Measurements from ENCODE around the gene E2F6. TPM values are rescaled to one million over a fixed set of nuclear protein-coding genes. Genes with fewer than 3 reads are reported as not detected.
"Not testable (repeated sequence)": the region's sequence is repeated elsewhere in the genome, so short reads cannot be mapped to it uniquely, and the experiment has no call there.

The E2F6 gene
- total and polyA plus RNA-seq, 2 donors (not counting 3 experiments of a cell fraction or from before 2014, with no cell fraction given) = 7.9 to 15.7 TPM

GRCh38 chr2:11405599-11406266 is 60.2 kb downstream of the E2F6 start:
- intact Hi-C loops (cut with micrococcal nuclease) = no loop called here
- POLR2A ChIA-PET = no interaction called here
- Histone ChIP-seq H4K20me1 (replicated peaks; ENCODE audit: control insufficient read depth, extremely low read depth, insufficient read depth, low read length) (no peaks in the 10 kb centered on the region), H3K9me1 (replicated peaks; ENCODE audit: control insufficient read depth, extremely low read depth, insufficient read depth, low read length) (no peaks in the 10 kb centered on the region), H3K4me2 (ENCODE audit: insufficient read depth, low read length) (no peak overlapping the region), H3K27ac (ENCODE audit: insufficient read depth, low read depth, low read length) (no peak overlapping the region), H3K9me3 (replicated peaks; ENCODE audit: control insufficient read depth, insufficient read depth, low read length) (no peaks in the 10 kb centered on the region), H2AFZ (ENCODE audit: low read depth, low read length) (no peak overlapping the region), H3K4me3 (replicated peaks in 1 of 3; ENCODE audit: insufficient read depth in 1 of 3, low read depth in 1 of 3, low read length in 3 of 3) (no peak overlapping the region), H3K79me2 (ENCODE audit: control insufficient read depth, insufficient read depth, low read length) (no peaks in the 10 kb centered on the region), H3K4me1 (ENCODE audit: control insufficient read depth, extremely low read depth, insufficient read depth, low read length) (peaks cover 6% of the 10 kb centered on the region), H3K9ac (replicated peaks; ENCODE audit: extremely low read depth, insufficient read depth, low read length) (no peak overlapping the region), H3K36me3 (ENCODE audit: control insufficient read depth in 2 of 2, extremely low read depth in 1 of 2, insufficient read depth in 2 of 2, low read length in 2 of 2) (no peaks in the 10 kb centered on the region), H3K27me3 (ENCODE audit: control insufficient read depth in 2 of 2, insufficient read depth in 2 of 2, low read length in 2 of 2) (no peaks in the 10 kb centered on the region)
- no peak for DNase-seq (ENCODE audit: low read depth, low spot score)
- BruUV-seq (replicated peaks) = no TSS peak
- dilution Hi-C loops (cut with MboI; ENCODE audit: extremely low pct_ligation_motif_present, low sequenced_read_pairs) = no loop called here
- no peak for FAIRE-seq
- CTCF ChIA-PET = interaction anchor here (0.5 to 13.6 kb wide), 5 partner anchors 38 to 366 kb away, joined by 3 to 364 read pairs (median 6); a partner anchor contains a TSS
- TF ChIP-seq CTCF (IDR thresholded peaks at IDR 0.05; ENCODE audit: extremely low read depth in 1 of 2, insufficient read depth in 1 of 2, low read depth in 1 of 2, low read length in 2 of 2) (no peak), POLR2A (IDR thresholded peaks at IDR 0.05; ENCODE audit: low read depth, low read length) (no peak), MYC (IDR thresholded peaks at IDR 0.05; ENCODE audit: low read depth, low read length) (no peak), POLR2AphosphoS5 (IDR thresholded peaks at IDR 0.05; ENCODE audit: insufficient read depth, low read depth, low read length) (no peak), JUN (IDR thresholded peaks at IDR 0.05; ENCODE audit: borderline replicate concordance, insufficient read depth, insufficient read length, low read depth) (no peak), FOS (IDR thresholded peaks at IDR 0.05; ENCODE audit: borderline replicate concordance, insufficient read depth, low read length) (no peak), EZH2 (IDR thresholded peaks at IDR 0.05; ENCODE audit: borderline replicate concordance, low read depth, low read length, severe bottlenecking) (no peak), MAX (IDR thresholded peaks at IDR 0.05; ENCODE audit: insufficient read depth, insufficient read length) (no peak), GATA2 (IDR thresholded peaks at IDR 0.05; ENCODE audit: insufficient read depth, insufficient read length, low read depth, low read length) (no peak)

- H3K27me3 ChIP-seq (ENCODE audit: control insufficient read depth in 2 of 2, insufficient read depth in 2 of 2, low read length in 2 of 2); H3K9me1 ChIP-seq (replicated peaks; ENCODE audit: control insufficient read depth, extremely low read depth, insufficient read depth, low read length); H3K4me3 ChIP-seq (replicated peaks in 1 of 3; ENCODE audit: insufficient read depth in 1 of 3, low read depth in 1 of 3, low read length in 3 of 3); H3K27ac ChIP-seq (ENCODE audit: insufficient read depth, low read depth, low read length); DNase-seq (ENCODE audit: low read depth, low spot score); BruUV-seq (replicated peaks); H3K9me3 ChIP-seq (replicated peaks; ENCODE audit: control insufficient read depth, insufficient read depth, low read length); dilution Hi-C loops (cut with MboI; ENCODE audit: extremely low pct_ligation_motif_present, low sequenced_read_pairs); H3K36me3 ChIP-seq (ENCODE audit: control insufficient read depth in 2 of 2, extremely low read depth in 1 of 2, insufficient read depth in 2 of 2, low read length in 2 of 2); H3K9ac ChIP-seq (replicated peaks; ENCODE audit: extremely low read depth, insufficient read depth, low read length); H3K79me2 ChIP-seq (ENCODE audit: control insufficient read depth, insufficient read depth, low read length); FAIRE-seq; H4K20me1 ChIP-seq (replicated peaks; ENCODE audit: control insufficient read depth, extremely low read depth, insufficient read depth, low read length); H3K4me2 ChIP-seq (ENCODE audit: insufficient read depth, low read length); POLR2A ChIA-PET; intact Hi-C loops (cut with micrococcal nuclease); H2AFZ ChIP-seq (ENCODE audit: low read depth, low read length); H3K4me1 ChIP-seq (ENCODE audit: control insufficient read depth, extremely low read depth, insufficient read depth, low read length): not testable (repeated sequence)
- CTCF ChIA-PET = interaction anchor here (1.0 to 13.6 kb wide), 4 partner anchors 37 to 367 kb away, joined by 3 to 364 read pairs (median 8); a partner anchor contains a TSS
Measured at GRCh38 chr2:11405074-11405406, 60.9 kb downstream of the E2F6 start.
